NCI-H1930 (cell line): ENCODE measurements around the gene PCDHGA8.

ENCODE experiments used
- DNase-seq, 2 experiments: peaks; one replicate each; lab custom pipeline; 2025; lab: John Stamatoyannopoulos, UW

PCDHGA8 gene

GRCh38 chr5:141434006-141434405, 41.6 kb downstream of the PCDHGA8 start:
- DNase-seq, result no peak

DNA sequence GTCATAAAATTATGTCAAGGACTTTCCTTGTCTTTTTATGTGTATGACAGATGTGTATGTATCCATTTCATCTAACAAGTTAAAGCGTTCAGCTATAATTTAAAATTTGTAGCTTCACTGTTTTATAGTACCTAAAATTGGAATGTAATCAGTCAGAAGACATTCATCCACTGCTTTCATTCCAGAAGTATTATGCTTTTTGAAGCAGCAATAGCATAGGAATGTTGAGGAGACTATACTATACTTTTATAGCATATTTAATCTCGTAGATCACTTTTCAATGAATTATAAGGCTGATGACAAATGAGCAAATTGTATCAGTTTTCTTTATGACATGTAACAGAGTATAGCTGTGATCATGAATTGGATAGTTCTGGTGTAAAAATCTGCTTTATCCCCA, 44.8 kb downstream of the PCDHGA8 start:
- DNase-seq, result no peak

- no peak for DNase-seq
Measured at GRCh38 chr5:141439411-141440141, 47.1 kb downstream of the PCDHGA8 start.

- no peak for DNase-seq
Measured at GRCh38 chr5:141440341-141440740, 47.9 kb downstream of the PCDHGA8 start.

DNA sequence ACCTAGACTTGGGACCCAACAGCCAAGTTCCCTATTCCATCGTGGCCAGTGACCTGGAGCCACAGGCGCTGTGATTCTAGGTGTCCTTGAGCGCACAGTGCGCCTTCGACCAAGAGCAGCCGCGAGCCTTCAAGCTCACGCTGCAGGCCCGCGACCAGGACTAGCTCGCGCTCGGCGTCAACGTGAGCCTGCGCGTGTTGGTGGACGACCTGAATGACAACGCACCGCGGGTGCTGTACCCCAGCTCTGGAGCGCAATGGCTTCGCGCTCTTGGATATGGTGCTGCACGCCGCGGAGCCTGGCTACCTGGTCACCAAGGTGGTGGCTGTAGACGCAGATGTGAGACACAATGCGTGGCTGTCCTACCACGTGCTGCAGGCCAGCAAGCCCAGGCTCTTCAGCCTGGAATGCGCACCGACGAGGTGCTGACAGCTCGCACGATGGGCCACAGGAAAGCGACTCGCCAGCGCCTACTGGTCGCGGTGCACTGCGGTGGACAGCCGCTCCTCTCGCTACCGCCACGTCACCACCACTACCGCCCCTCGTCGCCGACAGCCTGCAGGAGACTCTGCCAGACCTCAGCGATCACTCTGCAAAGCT, 49.2 kb downstream of the PCDHGA8 start:
- DNase-seq, result no peak
